Panc1 (cell line): Measurements from ENCODE around the gene TTLL5. TPM values are rescaled to one million over a fixed set of nuclear protein-coding genes. Genes with fewer than 3 reads are reported as not detected.

Source experiments
- ATAC-seq: fragments of 200-7000 bp; cut with Tn5 transposase; 2 replicates; pipeline ENCODE4 v1.9.1; 2020; ENCODE audit warnings: mild to moderate bottlenecking, moderate library complexity
- BruUV-seq: library from RNA; stranded (reverse); fragments of 400-500 nt; replicated peaks from 2 replicates; lab custom pipeline; 2021; lab: Mats Ljungman, UMichigan
- CTCF ChIA-PET: fragments of 300-600 bp; sonication (Branson Sonifier 250); formaldehyde crosslinking; loops from one replicate; lab custom pipeline; 2022; ENCODE audit warnings: antibody characterized with exemption; lab: Charles Lee
- POLR2A ChIA-PET: fragments of 300-600 bp; sonication (Branson Sonifier 250); formaldehyde crosslinking; loops from one replicate; lab custom pipeline; 2022; ENCODE audit warnings: antibody characterized with exemption; lab: Charles Lee
- DNase-seq: peaks from one replicate; pipeline ENCODE4 v3.0.0-alpha.2; 2010; ENCODE audit warnings: low read depth, low spot score
- H3K27ac ChIP-seq: 2 replicates; pipeline ENCODE4 v1.5.1; 2011; ENCODE audit warnings: mild to moderate bottlenecking, low read length, inconsistent platforms
- H3K27me3 ChIP-seq: fragments of 200-500 bp; sonication (Bioruptor generic); 2 replicates; pipeline ENCODE4 v1.6.0; 2014; ENCODE audit warnings: low read length, inconsistent platforms; ENCODE audit not compliant: control insufficient read depth, insufficient read depth
- H3K36me3 ChIP-seq: fragments of 200-500 bp; sonication (Bioruptor generic); 2 replicates; pipeline ENCODE4 v1.5.1; 2014; ENCODE audit warnings: inconsistent platforms, mild to moderate bottlenecking, low read length, moderate library complexity; ENCODE audit not compliant: control insufficient read depth, insufficient read depth
- H3K4me1 ChIP-seq: 2 replicates; pipeline ENCODE4 v1.5.1; 2011; ENCODE audit warnings: inconsistent platforms, mild to moderate bottlenecking, low read length, moderate library complexity; ENCODE audit not compliant: control insufficient read depth, insufficient read depth
- H3K4me3 ChIP-seq, 2 experiments: 2 replicates each; pipeline ENCODE4 v1.5.1; 2011 to 2012; ENCODE audit warnings: low read depth in 2 of 2, low read length in 2 of 2, mild to moderate bottlenecking in 2 of 2, inconsistent platforms in 1 of 2, moderate library complexity in 1 of 2
- H3K9me3 ChIP-seq: fragments of 200-500 bp; sonication (Bioruptor generic); 2 replicates; pipeline ENCODE4 v1.5.1; 2014; ENCODE audit warnings: low read depth, mild to moderate bottlenecking, inconsistent platforms, low read length, moderate library complexity; ENCODE audit not compliant: control insufficient read depth, insufficient read depth
- POLR2AphosphoS5 ChIP-seq: IDR thresholded peaks from 2 replicates; pipeline ENCODE4 v1.6.1; 2012; ENCODE audit warnings: mild to moderate bottlenecking, low read depth, low read length, moderate library complexity
- SIN3A ChIP-seq: IDR thresholded peaks from 2 replicates; pipeline ENCODE4 v1.6.1; 2012; ENCODE audit warnings: low read depth, mild to moderate bottlenecking, low read length, moderate library complexity, borderline replicate concordance; ENCODE audit not compliant: insufficient read depth
- TCF7L2 ChIP-seq: IDR thresholded peaks from 2 replicates; pipeline ENCODE4 v1.6.1; 2011; ENCODE audit warnings: mild to moderate bottlenecking, low read depth, low read length, inconsistent platforms
- in situ Hi-C: cut with HindIII; loops from 2 replicates; pipeline ENCODE4 v1.10.0; 2016; ENCODE audit warnings: low sequenced_read_pairs, low pct_unique_long_range_greater_than_20kb
- intact Hi-C: fragments of 100-400 bp; cut with micrococcal nuclease; formaldehyde crosslinking; loops from one replicate; pipeline ENCODE4 v1.10.0; 2022; ENCODE audit not compliant: unreplicated experiment
- total RNA-seq: library from RNA; stranded (reverse); gene quantifications from one replicate; pipeline ENCODE4 v1.2.1, GENCODE V29; 2021; ENCODE audit not compliant: unreplicated experiment
- TF ChIP-seq, protein P1 (sequence below): fragments of 450-650 bp; IDR thresholded peaks from 2 replicates; pipeline ENCODE4 v1.5.1; 2017; ENCODE audit warnings: mild to moderate bottlenecking
- TF ChIP-seq, protein P2 (sequence below), 2 experiments: IDR thresholded peaks; 2 replicates each; pipeline ENCODE4 v1.6.1; 2011 to 2012; ENCODE audit warnings: low read depth in 2 of 2, control low read depth in 1 of 2, low read length in 1 of 2, mild to moderate bottlenecking in 1 of 2, moderate library complexity in 1 of 2; ENCODE audit not compliant: insufficient read depth in 1 of 2

The TTLL5 gene
- total RNA-seq, 1 experiment from 2014 or later, result 23.5 TPM

DNA sequence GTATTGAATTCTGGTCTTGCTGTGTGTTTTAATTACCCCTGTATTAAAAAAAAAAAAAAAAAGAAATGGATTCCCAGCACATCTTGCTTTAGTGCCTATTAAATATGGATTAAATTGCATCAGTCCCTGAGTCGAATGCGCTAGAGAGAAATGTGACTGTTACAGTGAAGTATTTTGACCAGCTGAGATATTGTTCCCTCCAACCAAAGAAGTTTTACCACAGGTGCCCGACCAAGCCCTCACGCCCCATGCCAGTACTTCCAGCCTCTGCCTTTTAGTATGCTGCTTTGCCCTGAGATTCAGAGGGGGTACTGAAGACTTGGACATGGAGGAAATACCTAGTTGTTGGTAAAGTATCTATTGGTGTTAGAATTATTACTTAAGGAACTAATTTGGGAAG lies 159.7 kb downstream of the TTLL5 start:
- no peaks in the 10 kb centered on the region; the same call in 1 of the 2 replicates for H3K4me1 ChIP-seq
- no peaks in the 10 kb centered on the region for H3K27me3 ChIP-seq
- CTCF ChIA-PET, result no interaction called here
- ATAC-seq, result no peak
- H3K9me3 ChIP-seq, result no peaks in the 10 kb centered on the region
- intact Hi-C loops, result no loop called here
- POLR2A ChIA-PET, result no interaction called here
- no peak for DNase-seq
- in situ Hi-C loops, result no loop called here
- no peaks in the 10 kb centered on the region for H3K36me3 ChIP-seq
- BruUV-seq, result no TSS peak
- H3K4me3 ChIP-seq, result no peak overlapping the region
- TF ChIP-seq POLR2AphosphoS5 (no peak), SIN3A (no peak), TCF7L2 (no peak)
- TF ChIP-seq, protein P1, sequence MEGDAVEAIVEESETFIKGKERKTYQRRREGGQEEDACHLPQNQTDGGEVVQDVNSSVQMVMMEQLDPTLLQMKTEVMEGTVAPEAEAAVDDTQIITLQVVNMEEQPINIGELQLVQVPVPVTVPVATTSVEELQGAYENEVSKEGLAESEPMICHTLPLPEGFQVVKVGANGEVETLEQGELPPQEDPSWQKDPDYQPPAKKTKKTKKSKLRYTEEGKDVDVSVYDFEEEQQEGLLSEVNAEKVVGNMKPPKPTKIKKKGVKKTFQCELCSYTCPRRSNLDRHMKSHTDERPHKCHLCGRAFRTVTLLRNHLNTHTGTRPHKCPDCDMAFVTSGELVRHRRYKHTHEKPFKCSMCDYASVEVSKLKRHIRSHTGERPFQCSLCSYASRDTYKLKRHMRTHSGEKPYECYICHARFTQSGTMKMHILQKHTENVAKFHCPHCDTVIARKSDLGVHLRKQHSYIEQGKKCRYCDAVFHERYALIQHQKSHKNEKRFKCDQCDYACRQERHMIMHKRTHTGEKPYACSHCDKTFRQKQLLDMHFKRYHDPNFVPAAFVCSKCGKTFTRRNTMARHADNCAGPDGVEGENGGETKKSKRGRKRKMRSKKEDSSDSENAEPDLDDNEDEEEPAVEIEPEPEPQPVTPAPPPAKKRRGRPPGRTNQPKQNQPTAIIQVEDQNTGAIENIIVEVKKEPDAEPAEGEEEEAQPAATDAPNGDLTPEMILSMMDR, result no peak
- TF ChIP-seq, protein P2, sequence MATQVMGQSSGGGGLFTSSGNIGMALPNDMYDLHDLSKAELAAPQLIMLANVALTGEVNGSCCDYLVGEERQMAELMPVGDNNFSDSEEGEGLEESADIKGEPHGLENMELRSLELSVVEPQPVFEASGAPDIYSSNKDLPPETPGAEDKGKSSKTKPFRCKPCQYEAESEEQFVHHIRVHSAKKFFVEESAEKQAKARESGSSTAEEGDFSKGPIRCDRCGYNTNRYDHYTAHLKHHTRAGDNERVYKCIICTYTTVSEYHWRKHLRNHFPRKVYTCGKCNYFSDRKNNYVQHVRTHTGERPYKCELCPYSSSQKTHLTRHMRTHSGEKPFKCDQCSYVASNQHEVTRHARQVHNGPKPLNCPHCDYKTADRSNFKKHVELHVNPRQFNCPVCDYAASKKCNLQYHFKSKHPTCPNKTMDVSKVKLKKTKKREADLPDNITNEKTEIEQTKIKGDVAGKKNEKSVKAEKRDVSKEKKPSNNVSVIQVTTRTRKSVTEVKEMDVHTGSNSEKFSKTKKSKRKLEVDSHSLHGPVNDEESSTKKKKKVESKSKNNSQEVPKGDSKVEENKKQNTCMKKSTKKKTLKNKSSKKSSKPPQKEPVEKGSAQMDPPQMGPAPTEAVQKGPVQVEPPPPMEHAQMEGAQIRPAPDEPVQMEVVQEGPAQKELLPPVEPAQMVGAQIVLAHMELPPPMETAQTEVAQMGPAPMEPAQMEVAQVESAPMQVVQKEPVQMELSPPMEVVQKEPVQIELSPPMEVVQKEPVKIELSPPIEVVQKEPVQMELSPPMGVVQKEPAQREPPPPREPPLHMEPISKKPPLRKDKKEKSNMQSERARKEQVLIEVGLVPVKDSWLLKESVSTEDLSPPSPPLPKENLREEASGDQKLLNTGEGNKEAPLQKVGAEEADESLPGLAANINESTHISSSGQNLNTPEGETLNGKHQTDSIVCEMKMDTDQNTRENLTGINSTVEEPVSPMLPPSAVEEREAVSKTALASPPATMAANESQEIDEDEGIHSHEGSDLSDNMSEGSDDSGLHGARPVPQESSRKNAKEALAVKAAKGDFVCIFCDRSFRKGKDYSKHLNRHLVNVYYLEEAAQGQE (IDR thresholded peaks at IDR 0.05; ENCODE audit: insufficient read depth in 1 of 2, low read depth in 2 of 2, low read length in 1 of 2), result no peak
- no peak overlapping the region for H3K27ac ChIP-seq

DNA sequence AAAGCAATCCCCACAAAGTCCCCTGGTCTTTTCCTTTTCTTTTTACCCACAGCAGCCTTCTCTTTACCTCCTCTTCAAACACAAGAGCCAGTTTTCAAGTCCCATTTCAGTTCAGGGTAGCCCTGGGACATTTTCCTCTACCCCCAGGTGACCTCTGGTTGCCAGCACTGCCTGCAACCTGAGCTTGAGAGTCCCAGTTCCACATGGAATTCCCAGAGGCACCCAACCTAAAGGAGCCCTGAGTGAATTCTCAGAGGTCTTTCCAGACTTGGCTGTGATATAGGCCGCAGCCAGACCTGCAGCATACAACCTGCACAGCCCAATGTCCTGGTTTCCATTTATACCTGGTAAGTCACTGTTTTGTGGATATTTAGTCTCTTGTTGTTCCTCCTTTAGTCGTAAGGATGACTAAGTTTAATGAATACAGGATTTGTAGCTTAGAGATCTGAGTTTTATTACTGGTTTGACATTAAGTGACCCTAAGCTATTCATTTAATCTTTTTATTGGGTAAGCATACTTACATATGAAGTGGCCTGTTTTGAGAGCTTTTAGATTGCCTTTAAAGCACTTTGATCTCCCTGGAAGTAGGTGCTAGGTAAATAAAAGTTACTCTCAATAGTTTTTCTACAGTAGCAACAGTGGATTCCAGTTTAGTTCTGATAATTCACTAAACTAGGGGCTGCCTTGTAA lies 160.9 kb downstream of the TTLL5 start:
- no TSS peak for BruUV-seq
- H3K4me3 ChIP-seq, result no peak overlapping the region
- H3K27ac ChIP-seq, result no peak overlapping the region
- H3K4me1 ChIP-seq, result no peaks in the 10 kb centered on the region; the same call in 1 of the 2 replicates
- CTCF ChIA-PET, result interaction anchor here (0.6 kb wide), 1 partner anchor 47 kb away, joined by 8 read pairs; no protein-coding TSS in a partner anchor
- ATAC-seq (no peak), DNase-seq (no peak)
- intact Hi-C loops, result no loop called here
- POLR2A ChIA-PET, result no interaction called here
- H3K27me3 ChIP-seq, result no peaks in the 10 kb centered on the region
- in situ Hi-C loops, result no loop called here
- no peaks in the 10 kb centered on the region for H3K9me3 ChIP-seq
- no peaks in the 10 kb centered on the region for H3K36me3 ChIP-seq
- TF ChIP-seq, protein P2 (IDR thresholded peaks at IDR 0.05; ENCODE audit: insufficient read depth in 1 of 2, low read depth in 2 of 2, low read length in 1 of 2), result no peak
- TF ChIP-seq, protein P1, result no peak
- TF ChIP-seq POLR2AphosphoS5, result no peak
- TF ChIP-seq TCF7L2, result no peak
- no peak for TF ChIP-seq SIN3A
